OCI-LY1 (cell line): ENCODE results near the gene ROR2.

Source experiments
- H2AFZ ChIP-seq: fragments of 200-600 bp; sonication (generic), shearing (Covaris generic); 2 replicates; pipeline ENCODE4 v1.6.0; 2014; ENCODE audit warnings: antibody characterized with exemption, mild to moderate bottlenecking, low read length
- H3F3A ChIP-seq: fragments of 200-600 bp; sonication (generic), shearing (Covaris generic); 2 replicates; pipeline ENCODE4 v1.6.0; 2014; ENCODE audit warnings: mild to moderate bottlenecking, antibody characterized with exemption, low read length, moderate library complexity; ENCODE audit not compliant: insufficient read depth
- H3K27ac ChIP-seq: fragments of 200-600 bp; sonication (generic); 2 replicates; pipeline ENCODE4 v1.5.1; 2014; ENCODE audit warnings: low read length, mixed run types, mild to moderate bottlenecking, low read depth; ENCODE audit not compliant: poor library complexity, severe bottlenecking
- H3K27me3 ChIP-seq: fragments of 200-600 bp; sonication (generic); 2 replicates; pipeline ENCODE4 v1.6.0; 2014; ENCODE audit warnings: antibody characterized with exemption, mild to moderate bottlenecking, low read length, moderate library complexity; ENCODE audit not compliant: insufficient read depth
- H3K36me3 ChIP-seq: fragments of 200-600 bp; sonication (generic); 2 replicates; pipeline ENCODE4 v1.6.1; 2014; ENCODE audit warnings: mild to moderate bottlenecking, antibody characterized with exemption, low read length, moderate library complexity, mixed read lengths; ENCODE audit not compliant: insufficient read depth
- H3K4me1 ChIP-seq: fragments of 200-600 bp; sonication (generic); 2 replicates; pipeline ENCODE4 v1.5.1; 2014; ENCODE audit warnings: mild to moderate bottlenecking, low read length, moderate library complexity; ENCODE audit not compliant: insufficient read depth, severe bottlenecking
- H3K4me2 ChIP-seq: fragments of 200-600 bp; sonication (generic), shearing (Covaris generic); 2 replicates; pipeline ENCODE4 v1.6.1; 2014; ENCODE audit warnings: low read length
- H3K4me3 ChIP-seq: fragments of 200-600 bp; sonication (generic); 2 replicates; pipeline ENCODE4 v1.5.1; 2014; ENCODE audit warnings: low read length, low read depth, mild to moderate bottlenecking, mixed read lengths; ENCODE audit not compliant: poor library complexity, severe bottlenecking
- H3K79me2 ChIP-seq: fragments of 200-600 bp; shearing (Covaris generic); 2 replicates; pipeline ENCODE4 v1.6.1; 2016; ENCODE audit warnings: mixed run types, low read length, mixed read lengths; ENCODE audit not compliant: insufficient read depth
- H3K9ac ChIP-seq: fragments of 200-600 bp; sonication (generic), shearing (Covaris generic); 2 replicates; pipeline ENCODE4 v1.6.1; 2014; ENCODE audit warnings: mild to moderate bottlenecking, low read length, mixed read lengths
- H3K9me2 ChIP-seq: fragments of 200-600 bp; sonication (generic), shearing (Covaris generic); 2 replicates; pipeline ENCODE4 v1.6.1; 2014; ENCODE audit warnings: low read depth, mild to moderate bottlenecking, low read length, mixed read lengths
- H3K9me3 ChIP-seq: fragments of 200-600 bp; shearing (Covaris generic); 2 replicates; pipeline ENCODE4 v1.6.1; 2014; ENCODE audit warnings: low read length, mixed read lengths
- H4K20me1 ChIP-seq: fragments of 200-600 bp; sonication (generic), shearing (Covaris generic); 2 replicates; pipeline ENCODE4 v1.6.0; 2016; ENCODE audit warnings: mild to moderate bottlenecking, low read length; ENCODE audit not compliant: insufficient read depth
- CTCF ChIP-seq: fragments of 200-600 bp; sonication (generic), shearing (Covaris generic); IDR thresholded peaks from 2 replicates; pipeline ENCODE4 v1.5.1; 2017; ENCODE audit warnings: mild to moderate bottlenecking, antibody characterized with exemption, low read length, moderate library complexity, mixed read lengths
- EZH2 ChIP-seq: fragments of 200-600 bp; sonication (generic), shearing (Covaris generic); IDR thresholded peaks from 2 replicates; pipeline ENCODE4 v1.8.0; 2017; ENCODE audit warnings: borderline replicate concordance, mixed run types, mild to moderate bottlenecking, antibody characterized with exemption, low read length, moderate library complexity, mixed read lengths

The ROR2 gene

GRCh38 chr9:91680998-91681397 lies 269.0 kb downstream of the ROR2 start:
- no peaks in the 10 kb centered on the region for H3K36me3 ChIP-seq
- no peak overlapping the region for H2AFZ ChIP-seq
- no peak for TF ChIP-seq EZH2
- TF ChIP-seq CTCF, result no peak

GRCh38 chr9:91680106-91680505 lies 269.9 kb downstream of the ROR2 start:
- no peaks in the 10 kb centered on the region for H3K9me2 ChIP-seq
- no peak overlapping the region for H2AFZ ChIP-seq
- H3K27me3 ChIP-seq, result no peaks in the 10 kb centered on the region; the same call in 1 of the 2 replicates
- peaks cover 4% of the 10 kb centered on the region for H3K4me1 ChIP-seq
- H4K20me1 ChIP-seq, result no peaks in the 10 kb centered on the region
- H3K9ac ChIP-seq, result no peak overlapping the region
- no peaks in the 10 kb centered on the region for H3K36me3 ChIP-seq
- no peak overlapping the region for H3K4me3 ChIP-seq
- no peaks in the 10 kb centered on the region for H3K79me2 ChIP-seq
- no peaks in the 10 kb centered on the region for H3F3A ChIP-seq
- no peak overlapping the region for H3K4me2 ChIP-seq
- no peak overlapping the region for H3K27ac ChIP-seq
- no peak for TF ChIP-seq CTCF
- TF ChIP-seq EZH2, result no peak
- no peaks in the 10 kb centered on the region for H3K9me3 ChIP-seq

More at GRCh38 chr9:91680998-91681397, 269.0 kb downstream of the ROR2 start:
- Histone ChIP-seq H3K79me2 (no peaks in the 10 kb centered on the region), H3K9me2 (no peaks in the 10 kb centered on the region), H3K9me3 (no peaks in the 10 kb centered on the region), H3K4me2 (no peak overlapping the region), H3F3A (no peaks in the 10 kb centered on the region), H4K20me1 (no peaks in the 10 kb centered on the region), H3K27ac (no peak overlapping the region), H3K4me1 (peaks cover 4% of the 10 kb centered on the region), H3K9ac (no peak overlapping the region), H3K27me3 (no peaks in the 10 kb centered on the region; the same call in 1 of the 2 replicates), H3K4me3 (no peak overlapping the region)

- no peak overlapping the region for H3K4me2 ChIP-seq
- H3F3A ChIP-seq, result no peaks in the 10 kb centered on the region
- no peaks in the 10 kb centered on the region for H3K79me2 ChIP-seq
- H3K9me2 ChIP-seq, result no peaks in the 10 kb centered on the region
- no peaks in the 10 kb centered on the region for H3K9me3 ChIP-seq
- no peaks in the 10 kb centered on the region for H4K20me1 ChIP-seq
- no peak overlapping the region for H3K4me3 ChIP-seq
- H3K9ac ChIP-seq, result no peak overlapping the region
- no peak overlapping the region for H2AFZ ChIP-seq
- H3K4me1 ChIP-seq, result peaks cover 4% of the 10 kb centered on the region
- no peak overlapping the region for H3K27ac ChIP-seq
- H3K27me3 ChIP-seq, result no peaks in the 10 kb centered on the region; the same call in 1 of the 2 replicates
- TF ChIP-seq EZH2 (no peak), CTCF (no peak)
- H3K36me3 ChIP-seq, result no peaks in the 10 kb centered on the region
These were observed 271.0 kb downstream of the ROR2 start for GRCh38 chr9:91678807-91679580.
